22Rv1 (cell line): ENCODE measurements around the gene EXOSC5.

Experiments
- ZFX ChIP-seq: fragments of 450-650 bp; IDR thresholded peaks from 2 replicates; pipeline ENCODE4 v1.6.1; 2017; ENCODE audit warnings: antibody characterized with exemption, borderline replicate concordance
- TF ChIP-seq, protein P1 (sequence below): fragments of 450-650 bp; IDR thresholded peaks from 2 replicates; pipeline ENCODE4 v1.5.1; 2017; ENCODE audit warnings: mild to moderate bottlenecking

DNA sequence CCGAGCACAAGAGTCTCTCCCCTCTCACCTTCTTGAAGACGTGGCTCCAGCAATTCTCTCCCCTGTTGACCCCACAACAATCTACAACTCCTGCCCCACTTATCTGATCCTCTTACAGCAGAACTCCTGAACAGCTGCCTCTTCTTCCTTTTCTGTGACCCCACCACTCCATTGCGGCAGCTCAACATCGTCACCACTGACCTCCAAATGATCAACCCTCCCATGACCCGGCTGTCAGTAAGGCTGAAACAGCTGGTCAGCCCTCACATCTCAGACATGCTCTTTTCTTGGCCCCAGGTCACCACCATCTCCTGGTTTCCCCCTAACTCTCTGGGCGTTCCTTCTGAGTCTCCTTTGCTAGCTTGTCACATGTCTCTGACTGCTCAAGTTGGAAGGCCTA, 1.8 kb downstream of the EXOSC5 start:
- TF ChIP-seq, protein P1, sequence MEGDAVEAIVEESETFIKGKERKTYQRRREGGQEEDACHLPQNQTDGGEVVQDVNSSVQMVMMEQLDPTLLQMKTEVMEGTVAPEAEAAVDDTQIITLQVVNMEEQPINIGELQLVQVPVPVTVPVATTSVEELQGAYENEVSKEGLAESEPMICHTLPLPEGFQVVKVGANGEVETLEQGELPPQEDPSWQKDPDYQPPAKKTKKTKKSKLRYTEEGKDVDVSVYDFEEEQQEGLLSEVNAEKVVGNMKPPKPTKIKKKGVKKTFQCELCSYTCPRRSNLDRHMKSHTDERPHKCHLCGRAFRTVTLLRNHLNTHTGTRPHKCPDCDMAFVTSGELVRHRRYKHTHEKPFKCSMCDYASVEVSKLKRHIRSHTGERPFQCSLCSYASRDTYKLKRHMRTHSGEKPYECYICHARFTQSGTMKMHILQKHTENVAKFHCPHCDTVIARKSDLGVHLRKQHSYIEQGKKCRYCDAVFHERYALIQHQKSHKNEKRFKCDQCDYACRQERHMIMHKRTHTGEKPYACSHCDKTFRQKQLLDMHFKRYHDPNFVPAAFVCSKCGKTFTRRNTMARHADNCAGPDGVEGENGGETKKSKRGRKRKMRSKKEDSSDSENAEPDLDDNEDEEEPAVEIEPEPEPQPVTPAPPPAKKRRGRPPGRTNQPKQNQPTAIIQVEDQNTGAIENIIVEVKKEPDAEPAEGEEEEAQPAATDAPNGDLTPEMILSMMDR: no peak
- TF ChIP-seq ZFX: no peak
